ENCODE results near the gene SOX6. TPM values are rescaled to one million over a fixed set of nuclear protein-coding genes. Genes with fewer than 3 reads are reported as not detected.

The SOX6 gene
- total RNA-seq, 1 experiment from 2014 or later, result not detected

DNA sequence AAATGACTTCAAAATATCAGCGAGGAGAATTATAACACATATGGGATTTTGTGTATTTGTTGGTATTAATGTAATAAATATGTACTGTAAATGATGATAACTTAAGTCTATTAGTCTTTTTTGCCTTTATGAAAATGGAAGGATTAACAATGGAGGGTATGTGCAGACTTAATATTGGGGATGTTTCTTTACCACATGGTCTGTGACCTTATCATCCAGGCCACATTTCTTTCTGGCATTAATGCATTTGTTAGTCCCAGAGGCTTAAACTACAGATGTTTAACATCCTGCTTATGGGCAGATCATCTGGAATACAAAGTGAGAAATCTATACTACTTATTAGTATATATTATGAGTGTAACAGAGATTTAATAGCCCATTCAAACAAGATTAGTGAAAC lies 64.6 kb downstream of the SOX6 start:
- Mint-ChIP-seq H3K4me1 (peaks cover 10 to 23% of the 10 kb centered on the region in 2 experiments), H3K27ac (no peak overlapping the region), H3K36me3 (ENCODE audit: insufficient read depth in 1 of 3, low read depth in 3 of 3) (no peaks in the 10 kb centered on the region), H3K27me3 (ENCODE audit: low read depth) (peaks cover 10% of the 10 kb centered on the region), H3K4me3 (no peak overlapping the region), H3K9me3 (no peaks in the 10 kb centered on the region)
- no peaks in the 10 kb centered on the region for H3K79me2 ChIP-seq (ENCODE audit: insufficient read depth, low read length)
- H2BK120ac ChIP-seq (ENCODE audit: low read depth, low read length, poor library complexity, severe bottlenecking), result no peak overlapping the region
- no peak overlapping the region for H2AK5ac ChIP-seq (ENCODE audit: insufficient read length, low read length)
- H3K79me1 ChIP-seq (ENCODE audit: insufficient read depth, low read depth, low read length, poor library complexity, severe bottlenecking), result no peaks in the 10 kb centered on the region
- H3K56ac ChIP-seq (ENCODE audit: insufficient read length, low read depth, low read length), result no peak overlapping the region
- no peaks in the 10 kb centered on the region for H3K27me3 ChIP-seq (ENCODE audit: insufficient read depth, low read length)
- no peaks in the 10 kb centered on the region for H3K9me3 ChIP-seq (ENCODE audit: control insufficient read depth, low read depth, low read length)
- no peak overlapping the region for H4K91ac ChIP-seq (ENCODE audit: insufficient read length, low read depth, low read length)
- H3K14ac ChIP-seq (ENCODE audit: insufficient read depth, low read length), result no peak overlapping the region
- no peak overlapping the region for H2AFZ ChIP-seq (ENCODE audit: low read length)
- no peak overlapping the region for H2BK12ac ChIP-seq (ENCODE audit: insufficient read length, low read depth, low read length)
- no peak overlapping the region for H4K8ac ChIP-seq (replicated peaks; ENCODE audit: insufficient read length, low read depth, low read length)
- no peak for DNase-seq
- no peak overlapping the region for H3T11ph ChIP-seq (ENCODE audit: low read length)
- H3K23ac ChIP-seq (ENCODE audit: insufficient read length, low read depth, low read length), result no peak overlapping the region
- H3K4me1 ChIP-seq (ENCODE audit: insufficient read depth, low read length), result no peaks in the 10 kb centered on the region
- H2BK5ac ChIP-seq (ENCODE audit: insufficient read length, low read length), result no peak overlapping the region
- no CpG with 5 or more reads among the region's 1 CpG for WGBS (ENCODE audit: extremely low coverage, insufficient read length, low lambda C conversion rate)
- H3K4ac ChIP-seq (ENCODE audit: low read depth, low read length), result no peak overlapping the region
- H3K23me2 ChIP-seq (ENCODE audit: insufficient read length, low read depth, low read length, poor library complexity, severe bottlenecking), result no peaks in the 10 kb centered on the region
- no peak overlapping the region for H3K18ac ChIP-seq (ENCODE audit: insufficient read length, low read depth, low read length)
- no peaks in the 10 kb centered on the region for H4K20me1 ChIP-seq (ENCODE audit: control insufficient read depth, insufficient read depth, insufficient read length)
- no peak overlapping the region for H4K5ac ChIP-seq (ENCODE audit: insufficient read length, low read depth, low read length)
- H2BK15ac ChIP-seq (ENCODE audit: low read depth, low read length), result no peak overlapping the region
- TF ChIP-seq, protein P1, sequence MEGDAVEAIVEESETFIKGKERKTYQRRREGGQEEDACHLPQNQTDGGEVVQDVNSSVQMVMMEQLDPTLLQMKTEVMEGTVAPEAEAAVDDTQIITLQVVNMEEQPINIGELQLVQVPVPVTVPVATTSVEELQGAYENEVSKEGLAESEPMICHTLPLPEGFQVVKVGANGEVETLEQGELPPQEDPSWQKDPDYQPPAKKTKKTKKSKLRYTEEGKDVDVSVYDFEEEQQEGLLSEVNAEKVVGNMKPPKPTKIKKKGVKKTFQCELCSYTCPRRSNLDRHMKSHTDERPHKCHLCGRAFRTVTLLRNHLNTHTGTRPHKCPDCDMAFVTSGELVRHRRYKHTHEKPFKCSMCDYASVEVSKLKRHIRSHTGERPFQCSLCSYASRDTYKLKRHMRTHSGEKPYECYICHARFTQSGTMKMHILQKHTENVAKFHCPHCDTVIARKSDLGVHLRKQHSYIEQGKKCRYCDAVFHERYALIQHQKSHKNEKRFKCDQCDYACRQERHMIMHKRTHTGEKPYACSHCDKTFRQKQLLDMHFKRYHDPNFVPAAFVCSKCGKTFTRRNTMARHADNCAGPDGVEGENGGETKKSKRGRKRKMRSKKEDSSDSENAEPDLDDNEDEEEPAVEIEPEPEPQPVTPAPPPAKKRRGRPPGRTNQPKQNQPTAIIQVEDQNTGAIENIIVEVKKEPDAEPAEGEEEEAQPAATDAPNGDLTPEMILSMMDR (conservative IDR thresholded peaks at IDR 0.05), result no peak
- no peak overlapping the region for H2BK20ac ChIP-seq (ENCODE audit: low read depth, low read length, poor library complexity, severe bottlenecking)
- H3K4me2 ChIP-seq (ENCODE audit: insufficient read depth, insufficient read length, low read length), result no peak overlapping the region
- no peak overlapping the region for H3K9ac ChIP-seq (ENCODE audit: extremely low read depth, insufficient read length, low read length)
- H3K27ac ChIP-seq (ENCODE audit: insufficient read length, low read depth, low read length), result no peak overlapping the region
